OCI-LY1 (cell line): ENCODE results near the gene PERCC1.

Source experiments
- CTCF ChIP-seq: fragments of 200-600 bp; sonication (generic), shearing (Covaris generic); IDR thresholded peaks from 2 replicates; pipeline ENCODE4 v1.5.1; 2017; ENCODE audit warnings: mild to moderate bottlenecking, antibody characterized with exemption, low read length, moderate library complexity, mixed read lengths
- EZH2 ChIP-seq: fragments of 200-600 bp; sonication (generic), shearing (Covaris generic); IDR thresholded peaks from 2 replicates; pipeline ENCODE4 v1.8.0; 2017; ENCODE audit warnings: borderline replicate concordance, mixed run types, mild to moderate bottlenecking, antibody characterized with exemption, low read length, moderate library complexity, mixed read lengths

GRCh38 chr16:1450218-1450617 is 19.3 kb downstream of the PERCC1 start:
- peak; percentile 21; the same call in 1 of the 2 replicates for TF ChIP-seq CTCF
- no peak for TF ChIP-seq EZH2
